GM12891 (cell line): ENCODE data around the gene STOX2.

Source experiments
- POLR2A ChIP-seq: IDR thresholded peaks from 2 replicates; pipeline ENCODE4 v1.6.1; 2011; ENCODE audit warnings: low read depth, low read length, control low read depth
- POLR2AphosphoS5 ChIP-seq: IDR thresholded peaks from 2 replicates; pipeline ENCODE4 v1.6.1; 2011; ENCODE audit warnings: low read depth, low read length, control low read depth
- POU2F2 ChIP-seq: IDR thresholded peaks from 2 replicates; pipeline ENCODE4 v1.6.1; 2011; ENCODE audit warnings: low read depth, mild to moderate bottlenecking, control low read depth, low read length, moderate library complexity

DNA sequence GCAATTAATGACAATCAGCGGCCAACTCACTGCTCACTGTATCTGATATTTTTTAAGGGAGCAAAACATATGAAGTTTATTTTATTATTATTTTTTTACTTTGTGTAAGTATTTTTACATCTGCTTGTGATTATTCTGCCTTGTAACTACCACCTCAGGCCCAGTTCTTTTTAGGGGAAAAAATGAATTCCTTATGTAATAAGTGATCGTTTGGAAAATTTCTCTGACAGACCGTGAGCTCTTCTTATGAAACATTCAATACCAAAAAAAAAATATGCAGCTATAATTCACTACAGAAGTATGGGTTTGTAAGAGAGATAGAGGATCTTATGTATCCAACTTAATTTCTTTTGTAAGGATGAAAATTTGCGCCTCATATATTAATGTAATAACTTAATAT, 33.5 kb upstream of the STOX2 start:
- TF ChIP-seq POLR2A (no peak), POU2F2 (no peak), POLR2AphosphoS5 (no peak)
